Heart right ventricle (tissue), 16 donors: ENCODE data around the gene PCSK2. TPM values are rescaled to one million over a fixed set of nuclear protein-coding genes. Genes with fewer than 3 reads are reported as not detected.

Source experiments
- ATAC-seq, 8 donors: fragments of 200-7000 bp; cut with Tn5 transposase; one replicate each; pipeline ENCODE4 v1.9.1; 2020; ENCODE audit warnings: mild to moderate bottlenecking in 8 of 8, moderate library complexity in 8 of 8, moderate number of reproducible peaks in 1 of 8
- DNase-seq, 2 donors: peaks; one replicate each; pipeline ENCODE4 v3.0.0-alpha.2; 2020
- H3K27ac ChIP-seq, 10 donors: fragments of 200-600 bp; sonication (generic) in 2 of 10; one replicate each; pipeline versions ENCODE4 v1.5.0 to v1.8.0; 2020 to 2022; ENCODE audit warnings: mild to moderate bottlenecking in 3 of 10
- H3K27me3 ChIP-seq, 7 donors: fragments of 200-600 bp; one replicate each; pipeline ENCODE4 v1.8.0; 2021 to 2022; ENCODE audit warnings: mild to moderate bottlenecking in 2 of 7
- H3K36me3 ChIP-seq, 9 donors: fragments of 200-600 bp; sonication (generic) in 1 of 9; one replicate each; pipeline versions ENCODE4 v1.5.0 to v1.8.0; 2020 to 2022; ENCODE audit warnings: mild to moderate bottlenecking in 2 of 9
- H3K4me1 ChIP-seq, 9 donors: fragments of 200-600 bp; sonication (generic) in 1 of 9; one replicate each; pipeline versions ENCODE4 v1.5.0 to v1.8.0; 2020 to 2022; ENCODE audit warnings: mild to moderate bottlenecking in 4 of 9
- H3K4me3 ChIP-seq, 10 donors: fragments of 200-600 bp; sonication (generic) in 2 of 10; one replicate each; pipeline versions ENCODE4 v1.5.0 to v1.8.0; 2020 to 2022; ENCODE audit warnings: mild to moderate bottlenecking in 7 of 10, moderate library complexity in 2 of 10
- H3K9me3 ChIP-seq, 11 donors: fragments of 200-600 bp in 10 of 11; sonication (generic) in 2 of 11; one replicate each; pipeline versions ENCODE4 v1.5.0 to v1.8.0; 2013 to 2022; ENCODE audit warnings: mild to moderate bottlenecking in 2 of 11, control low read depth in 1 of 11, moderate library complexity in 1 of 11
- CTCF ChIP-seq, 9 donors: fragments of 200-600 bp; sonication (generic) in 2 of 9; IDR thresholded peaks; one replicate each; pipeline versions ENCODE4 v1.5.0 to v1.8.0; 2021 to 2022; ENCODE audit warnings: antibody characterized with exemption in 9 of 9, mild to moderate bottlenecking in 5 of 9, moderate library complexity in 1 of 9
- WGBS, 2 donors: extraction: QIAGEN DNeasy Blood & Tissue Kit; methylation state at CpG; one replicate each; pipeline ENCODE4 v1.1.7; 2013; ENCODE audit warnings: inconsistent platforms in 1 of 2; 5-methylcytosine and 5-hydroxymethylcytosine counted together
- intact Hi-C, 10 donors: fragments of 100-400 bp; cut with DNase I; formaldehyde crosslinking; loops; one replicate each; pipeline versions ENCODE4 v1.11.1 to v1.14.2; 2022
- polyA plus RNA-seq, 2 donors: library from polyadenylated mRNA; stranded (reverse); fragments of 200-250 nt; gene quantifications; one replicate each; pipeline ENCODE4 v1.2.3, GENCODE V29; 2013
- total RNA-seq, 10 donors: library from RNA; stranded (reverse); fragmentation: NEBNext Ultra II Directional in 3 of 10; extraction: Animal tissue kit (Norgen Biotek cat#: 25700) in 3 of 10; gene quantifications; one replicate each; pipeline versions ENCODE4 v1.2.1 to v1.2.4, GENCODE V29; 2021 to 2023
- donor health status: Arrhythmogenic right ventricular cardiomyopathy.
- donor health status: ischemic (EF 13 %, LVEDD 7.1; RV severe dilation, severe dysfunction).
- donor health status: healthy with polysubstance abuse.
- donor health status: DM: no; HTN: yes; CAD: no.
- donor health status: DM: no; HTN: no; CAD: no.
- donor health status: ischemic (EF 25% LVEDD 6.9; RV normal size, moderate dysfunction).
- donor health status: ischemic (EF 25% LVEDD 5.7; RV mildly dilated, moderate dysfunction).
- donor health status: healthy.
- donor health status: DM: yes; HTN: yes; CAD: no.
- donor health status: Ischemic cardiomyopathy.
- donor health status: ischemic (EF 35%, LVEDD 5.7; RV mildly dilated, moderate dysfunction).
- donor health status: nonischemic (EF 11% LVEDD 7.7; RV severe dilation, severe dysfunction).
- donor health status: DM: yes; HTN: yes; CAD: no.
- donor health status: PGD.
- donor health status: ischemic (EF 29% LVEDD 5.4; RV normal size, mild dysfunction).
- donor health status: nonischemic (EF 23%, LVEDD 6.1; RV moderate dilation, normal function).

Gene PCSK2
- total and polyA plus RNA-seq, 12 donors, result 0.09 to 1.4 (median 0.66) TPM; not detected in 1

- WGBS, 2 donors, result 60% methylated on average over 3 of the region's 3 CpGs
- H3K27ac ChIP-seq, result no peak overlapping the region
These were observed 235.1 kb downstream of the PCSK2 start for GRCh38 chr20:17461941-17462340.

GRCh38 chr20:17463711-17464110, 236.9 kb downstream of the PCSK2 start:
- Histone ChIP-seq H3K4me1 (no peaks in the 10 kb centered on the region), H3K9me3 (no peaks in the 10 kb centered on the region), H3K27ac (no peak overlapping the region), H3K36me3 (no peaks in the 10 kb centered on the region), H3K27me3 (peaks cover 0 to 3% (median 0%) of the 10 kb centered on the region in 7 donors), H3K4me3 (no peak overlapping the region)
- DNase-seq (no peak), ATAC-seq (no peak)
- TF ChIP-seq CTCF (IDR thresholded peaks at IDR 0.05), result no peak
- 71 to 88% methylated on average over 1 of the region's 1 CpG for WGBS, 2 donors
- intact Hi-C loops, result no loop called here

More at GRCh38 chr20:17461941-17462340, 235.1 kb downstream of the PCSK2 start:
- ATAC-seq (no peak), DNase-seq (no peak)
- Histone ChIP-seq H3K36me3 (no peaks in the 10 kb centered on the region), H3K27me3 (peaks cover 0 to 3% (median 0%) of the 10 kb centered on the region in 7 donors), H3K9me3 (no peaks in the 10 kb centered on the region), H3K4me3 (no peak overlapping the region), H3K4me1 (no peaks in the 10 kb centered on the region)
- intact Hi-C loops, result no loop called here
- no peak for TF ChIP-seq CTCF (IDR thresholded peaks at IDR 0.05)

DNA sequence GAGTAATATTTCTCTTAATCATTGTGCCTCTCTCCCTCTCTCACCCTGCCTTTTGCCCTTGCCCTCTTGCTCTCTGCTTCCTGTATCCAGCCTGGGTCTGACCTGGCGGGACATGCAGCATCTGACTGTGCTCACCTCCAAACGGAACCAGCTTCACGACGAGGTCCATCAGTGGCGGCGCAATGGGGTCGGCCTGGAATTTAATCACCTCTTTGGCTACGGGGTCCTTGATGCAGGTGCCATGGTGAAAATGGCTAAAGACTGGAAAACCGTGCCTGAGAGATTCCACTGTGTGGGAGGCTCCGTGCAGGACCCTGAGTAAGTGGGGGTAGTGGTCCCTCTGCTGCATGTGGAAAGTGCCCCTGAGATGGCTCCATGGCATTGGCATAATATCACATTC, 238.4 kb downstream of the PCSK2 start:
- 88 to 89% methylated on average over 10 of the region's 10 CpGs for WGBS, 2 donors
- no peak for TF ChIP-seq CTCF (IDR thresholded peaks at IDR 0.05)

DNA sequence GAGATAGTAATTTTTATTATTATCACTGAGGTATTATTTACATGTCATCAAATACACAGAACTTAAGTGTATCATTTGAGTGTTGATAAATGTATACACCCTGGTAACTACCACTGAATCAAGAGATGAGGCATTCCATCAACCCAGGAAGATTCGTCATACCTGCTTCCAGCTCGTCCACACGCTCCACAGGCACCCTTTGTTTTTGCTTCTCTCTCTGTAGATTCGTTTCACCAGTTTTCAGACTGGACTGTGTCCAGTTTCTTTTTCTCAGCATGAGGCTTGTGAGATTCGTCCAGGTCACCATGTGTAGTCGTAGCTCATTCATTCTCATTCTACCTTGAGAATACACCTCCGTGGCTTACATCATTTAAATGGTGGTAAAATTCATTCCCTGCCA, 239.8 kb downstream of the PCSK2 start:
- no peak overlapping the region for H3K27ac ChIP-seq
- 78 to 83% methylated on average over 7 of the region's 7 CpGs for WGBS, 2 donors
- no peaks in the 10 kb centered on the region for H3K9me3 ChIP-seq
- intact Hi-C loops, result no loop called here
- no peaks in the 10 kb centered on the region for H3K4me1 ChIP-seq
- DNase-seq (no peak), ATAC-seq (no peak)
- TF ChIP-seq CTCF (IDR thresholded peaks at IDR 0.05), result no peak
- no peaks in the 10 kb centered on the region for H3K36me3 ChIP-seq
- no peak overlapping the region for H3K4me3 ChIP-seq
- no peaks in the 10 kb centered on the region for H3K27me3 ChIP-seq

More for the DNA sequence above, 238.4 kb downstream of the PCSK2 start:
- no peaks in the 10 kb centered on the region for H3K36me3 ChIP-seq
- H3K9me3 ChIP-seq, result no peaks in the 10 kb centered on the region
- no peak overlapping the region for H3K4me3 ChIP-seq
- DNase-seq (no peak), ATAC-seq (no peak)
- intact Hi-C loops, result no loop called here
- H3K4me1 ChIP-seq, result no peaks in the 10 kb centered on the region
- no peak overlapping the region for H3K27ac ChIP-seq
- no peaks in the 10 kb centered on the region for H3K27me3 ChIP-seq
